ENCODE data around the gene SMIM31. TPM values are rescaled to one million over a fixed set of nuclear protein-coding genes. Genes with fewer than 3 reads are reported as not detected.

SMIM31 gene
- total RNA-seq, 3 donors from 2014 or later (not counting 1 experiment from before 2014, with no cell fraction given) = not detected

DNA sequence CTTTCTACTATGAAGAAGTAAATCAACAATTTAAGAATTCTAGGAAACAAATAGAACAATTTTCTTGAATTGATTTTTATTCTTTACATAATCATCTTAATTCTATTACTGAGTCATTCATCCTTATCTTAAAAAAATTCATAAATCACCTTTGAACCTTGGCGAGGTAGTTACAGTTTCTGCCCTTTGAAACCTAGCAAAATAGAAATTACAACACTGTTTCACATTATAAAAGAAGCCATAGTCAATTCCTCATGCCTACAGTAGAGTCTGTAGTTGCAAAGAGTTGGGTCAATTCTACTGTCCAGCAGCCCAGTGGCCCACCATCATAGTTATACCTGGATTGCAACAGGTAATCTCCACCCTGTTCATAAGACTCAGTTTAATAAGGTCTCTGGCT, 7.3 kb downstream of the SMIM31 start:
- H3K4me1 ChIP-seq (ENCODE audit: control insufficient read depth, insufficient read depth, low read length) = no peaks in the 10 kb centered on the region
- Mint-ChIP-seq H3K4me3 (no peak overlapping the region), H3K27ac (no peak overlapping the region), H3K4me1 (no peaks in the 10 kb centered on the region), H3K9me3 (no peaks in the 10 kb centered on the region), H3K36me3 (no peaks in the 10 kb centered on the region), H3K27me3 (ENCODE audit: low read depth in 2 of 2) (peaks cover 10 to 11% of the 10 kb centered on the region in 2 donors)
- H3K27ac ChIP-seq (ENCODE audit: low read length) = no peak overlapping the region
- H3K36me3 ChIP-seq (ENCODE audit: control insufficient read depth, insufficient read depth, low read length) = no peaks in the 10 kb centered on the region
- no peaks in the 10 kb centered on the region for H3K9me3 ChIP-seq (ENCODE audit: control insufficient read depth, insufficient read depth, low read length)
- no peaks in the 10 kb centered on the region for H3K27me3 ChIP-seq (ENCODE audit: control insufficient read depth, insufficient read depth, low read length)
- DNase-seq (no peak), ATAC-seq (no peak)
- intact Hi-C loops (cut with micrococcal nuclease) = no loop called here
- WGBS (ENCODE audit: insufficient coverage) = 57% methylated on average over 1 of the region's 1 CpG
- no peak overlapping the region for H3K4me3 ChIP-seq (ENCODE audit: low read length)
- TF ChIP-seq, protein P1, sequence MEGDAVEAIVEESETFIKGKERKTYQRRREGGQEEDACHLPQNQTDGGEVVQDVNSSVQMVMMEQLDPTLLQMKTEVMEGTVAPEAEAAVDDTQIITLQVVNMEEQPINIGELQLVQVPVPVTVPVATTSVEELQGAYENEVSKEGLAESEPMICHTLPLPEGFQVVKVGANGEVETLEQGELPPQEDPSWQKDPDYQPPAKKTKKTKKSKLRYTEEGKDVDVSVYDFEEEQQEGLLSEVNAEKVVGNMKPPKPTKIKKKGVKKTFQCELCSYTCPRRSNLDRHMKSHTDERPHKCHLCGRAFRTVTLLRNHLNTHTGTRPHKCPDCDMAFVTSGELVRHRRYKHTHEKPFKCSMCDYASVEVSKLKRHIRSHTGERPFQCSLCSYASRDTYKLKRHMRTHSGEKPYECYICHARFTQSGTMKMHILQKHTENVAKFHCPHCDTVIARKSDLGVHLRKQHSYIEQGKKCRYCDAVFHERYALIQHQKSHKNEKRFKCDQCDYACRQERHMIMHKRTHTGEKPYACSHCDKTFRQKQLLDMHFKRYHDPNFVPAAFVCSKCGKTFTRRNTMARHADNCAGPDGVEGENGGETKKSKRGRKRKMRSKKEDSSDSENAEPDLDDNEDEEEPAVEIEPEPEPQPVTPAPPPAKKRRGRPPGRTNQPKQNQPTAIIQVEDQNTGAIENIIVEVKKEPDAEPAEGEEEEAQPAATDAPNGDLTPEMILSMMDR (IDR thresholded peaks at IDR 0.05) = no peak

GRCh38 chr4:164761746-164762275, 7.9 kb downstream of the SMIM31 start:
- H3K4me3 ChIP-seq (ENCODE audit: low read length) = no peak overlapping the region
- H3K9me3 ChIP-seq (ENCODE audit: control insufficient read depth, insufficient read depth, low read length) = no peaks in the 10 kb centered on the region
- Mint-ChIP-seq H3K4me1 (no peaks in the 10 kb centered on the region), H3K27ac (no peak overlapping the region), H3K9me3 (no peaks in the 10 kb centered on the region), H3K36me3 (no peaks in the 10 kb centered on the region), H3K4me3 (no peak overlapping the region), H3K27me3 (ENCODE audit: low read depth in 2 of 2) (peaks cover 10 to 11% of the 10 kb centered on the region in 2 donors)
- H3K4me1 ChIP-seq (ENCODE audit: control insufficient read depth, insufficient read depth, low read length) = no peaks in the 10 kb centered on the region
- TF ChIP-seq, protein P1 (IDR thresholded peaks at IDR 0.05) = no peak
- intact Hi-C loops (cut with micrococcal nuclease) = no loop called here
- 100% methylated on average over 1 of the region's 6 CpGs for WGBS (ENCODE audit: insufficient coverage)
- DNase-seq (no peak), ATAC-seq (no peak)
- no peak overlapping the region for H3K27ac ChIP-seq (ENCODE audit: low read length)
- H3K27me3 ChIP-seq (ENCODE audit: control insufficient read depth, insufficient read depth, low read length) = no peaks in the 10 kb centered on the region
- H3K36me3 ChIP-seq (ENCODE audit: control insufficient read depth, insufficient read depth, low read length) = no peaks in the 10 kb centered on the region

- H3K27me3 ChIP-seq (ENCODE audit: control insufficient read depth, insufficient read depth, low read length) = no peaks in the 10 kb centered on the region
- no peak overlapping the region for H3K27ac ChIP-seq (ENCODE audit: low read length)
- ATAC-seq = no peak
- H3K4me1 ChIP-seq (ENCODE audit: control insufficient read depth, insufficient read depth, low read length) = no peaks in the 10 kb centered on the region
- Mint-ChIP-seq H3K4me1 (peaks cover 0 to 5% of the 10 kb centered on the region in 2 donors), H3K27me3 (ENCODE audit: low read depth in 2 of 2) (peaks cover 9 to 12% of the 10 kb centered on the region in 2 donors), H3K27ac (no peak overlapping the region), H3K9me3 (no peaks in the 10 kb centered on the region), H3K4me3 (no peak overlapping the region), H3K36me3 (no peaks in the 10 kb centered on the region)
- TF ChIP-seq, protein P1 (IDR thresholded peaks at IDR 0.05) = no peak
- H3K36me3 ChIP-seq (ENCODE audit: control insufficient read depth, insufficient read depth, low read length) = no peaks in the 10 kb centered on the region
- H3K4me3 ChIP-seq (ENCODE audit: low read length) = no peak overlapping the region
- WGBS (ENCODE audit: insufficient coverage) = 90% methylated on average over 3 of the region's 3 CpGs
- no peak for DNase-seq
- intact Hi-C loops (cut with micrococcal nuclease) = no loop called here
- H3K9me3 ChIP-seq (ENCODE audit: control insufficient read depth, insufficient read depth, low read length) = no peaks in the 10 kb centered on the region
Measured at GRCh38 chr4:164765096-164765495, 11.2 kb downstream of the SMIM31 start.

DNA sequence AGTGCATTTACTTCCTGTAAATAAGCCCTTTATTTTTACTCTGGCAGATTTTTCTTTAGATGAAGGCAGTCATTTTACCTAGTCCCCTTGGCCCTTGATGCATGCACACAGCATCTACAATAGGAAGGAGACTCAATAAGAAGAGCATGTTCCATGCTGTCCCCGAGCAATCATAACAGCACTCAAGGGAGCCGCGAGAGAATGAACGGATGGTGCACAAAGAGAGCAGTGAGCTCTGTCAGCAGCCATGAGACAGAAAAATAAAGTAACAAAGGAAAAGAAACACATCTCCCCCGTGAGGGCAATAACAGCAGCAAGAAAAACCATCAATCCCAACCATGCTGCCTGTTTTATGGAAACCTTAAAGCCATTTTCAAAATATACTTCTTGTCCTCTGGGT, 11.9 kb downstream of the SMIM31 start:
- TF ChIP-seq, protein P1 (IDR thresholded peaks at IDR 0.05) = no peak
- Mint-ChIP-seq H3K27me3 (ENCODE audit: low read depth in 2 of 2) (peaks cover 11 to 14% of the 10 kb centered on the region in 2 donors), H3K4me3 (no peak overlapping the region), H3K36me3 (no peaks in the 10 kb centered on the region), H3K27ac (no peak overlapping the region), H3K4me1 (peaks cover 0 to 5% of the 10 kb centered on the region in 2 donors), H3K9me3 (no peaks in the 10 kb centered on the region)
- Histone ChIP-seq H3K27me3 (ENCODE audit: control insufficient read depth, insufficient read depth, low read length) (no peaks in the 10 kb centered on the region), H3K4me3 (ENCODE audit: low read length) (no peak overlapping the region), H3K9me3 (ENCODE audit: control insufficient read depth, insufficient read depth, low read length) (no peaks in the 10 kb centered on the region), H3K36me3 (ENCODE audit: control insufficient read depth, insufficient read depth, low read length) (no peaks in the 10 kb centered on the region), H3K4me1 (ENCODE audit: control insufficient read depth, insufficient read depth, low read length) (no peaks in the 10 kb centered on the region), H3K27ac (ENCODE audit: low read length) (no peak overlapping the region)
- DNase-seq = no peak
- intact Hi-C loops (cut with micrococcal nuclease) = no loop called here
- ATAC-seq = no peak
- WGBS (ENCODE audit: insufficient coverage) = 79% methylated on average over 5 of the region's 5 CpGs
